K562 (cell line): Measurements from ENCODE around the gene CCDC9B. TPM values are rescaled to one million over a fixed set of nuclear protein-coding genes. Genes with fewer than 3 reads are reported as not detected.

Experiments
- ATAC-seq: fragments of 200-7000 bp; cut with Tn5 transposase; 3 replicates; pipeline ENCODE4 v1.9.1; 2020; ENCODE audit warnings: moderate library complexity
- BruUV-seq: library from RNA; stranded (reverse); fragments of 400-500 nt; replicated peaks from 2 replicates; lab custom pipeline; 2021; lab: Mats Ljungman, UMichigan
- CTCF ChIA-PET: fragments of 300-600 bp; formaldehyde crosslinking; extraction: SDS; loops from one replicate; lab custom pipeline; 2021; ENCODE audit warnings: low intra/inter-chr PET ratio; lab: Yijun Ruan, JAX
- POLR2A ChIA-PET: fragments of 300-600, 350-650 bp; sonication (Branson Sonifier 250); formaldehyde crosslinking; extraction: SDS; loops from one replicate; lab custom pipeline; 2021; ENCODE audit warnings: antibody characterized with exemption, inconsistent platforms; lab: Yijun Ruan, JAX
- DNase-seq, 4 experiments: peaks; one replicate each; pipeline versions ENCODE4 v3.0.0 to v3.0.0-alpha.2; 2011 to 2018; ENCODE audit warnings: low spot score in 3 of 4, mixed read lengths in 3 of 4; ENCODE audit errors: extremely low read depth in 1 of 4
- FAIRE-seq: peaks from 2 replicates; lab custom pipeline; 2011; peaks lifted over from hg19 to GRCh38; lab: Jason Lieb, UNC
- H2AFZ ChIP-seq: 2 replicates; pipeline ENCODE4 v1.6.0; 2011; ENCODE audit warnings: low read depth, low read length, control low read depth, inconsistent platforms
- H3K27ac ChIP-seq: fragments of 200-600 bp; 3 replicates; pipeline ENCODE4 v1.8.0; 2011; ENCODE audit warnings: low read depth, mild to moderate bottlenecking, control low read depth, inconsistent platforms, low read length, moderate library complexity, mixed read lengths; ENCODE audit errors: extremely low read depth
- H3K27me3 ChIP-seq, 2 experiments: fragments of 300-600 bp in 1 of 2; 2 replicates in 1 of 2; 3 replicates in 1 of 2; pipeline versions ENCODE4 v1.6.0 to v1.8.0; 2011; ENCODE audit warnings: inconsistent platforms in 2 of 2, low read length in 2 of 2, mild to moderate bottlenecking in 1 of 2, mixed read lengths in 1 of 2, moderate library complexity in 1 of 2; ENCODE audit not compliant: control insufficient read depth in 2 of 2, insufficient read depth in 2 of 2
- H3K36me3 ChIP-seq: fragments of 300-600 bp; 3 replicates; pipeline ENCODE4 v1.8.0; 2011; ENCODE audit warnings: mild to moderate bottlenecking, low read length, inconsistent platforms; ENCODE audit not compliant: control insufficient read depth, insufficient read depth
- H3K4me1 ChIP-seq, 2 experiments: fragments of 200-600 bp in 1 of 2; replicated peaks in 1 of 2; 2 replicates in 1 of 2; 3 replicates in 1 of 2; pipeline versions ENCODE4 v1.5.1 to v1.8.0; 2011; ENCODE audit warnings: inconsistent platforms in 2 of 2, low read length in 2 of 2, mild to moderate bottlenecking in 1 of 2, mixed read lengths in 1 of 2, moderate library complexity in 1 of 2; ENCODE audit not compliant: control insufficient read depth in 2 of 2, insufficient read depth in 2 of 2
- H3K4me2 ChIP-seq: 2 replicates; pipeline ENCODE4 v1.6.1; 2011; ENCODE audit warnings: low read length, control low read depth, inconsistent platforms, mixed read lengths; ENCODE audit not compliant: insufficient read depth
- H3K4me3 ChIP-seq: fragments of 200-600 bp; sonication (generic), shearing (Covaris generic); 2 replicates; pipeline ENCODE4 v1.5.1; 2016; ENCODE audit warnings: control low read depth, inconsistent platforms
- H3K79me2 ChIP-seq: fragments of 200-600 bp; 3 replicates; pipeline ENCODE4 v1.8.0; 2011; ENCODE audit warnings: low read length, inconsistent platforms; ENCODE audit not compliant: control insufficient read depth, insufficient read depth
- H3K9ac ChIP-seq, 2 experiments: 2 replicates each; pipeline versions ENCODE4 v1.6.0 to v1.6.1; 2011; ENCODE audit warnings: low read depth in 2 of 2, low read length in 2 of 2, control low read depth in 1 of 2, inconsistent platforms in 1 of 2, mild to moderate bottlenecking in 1 of 2, mixed read lengths in 1 of 2; ENCODE audit not compliant: insufficient read depth in 1 of 2
- H3K9me1 ChIP-seq: one replicate; pipeline ENCODE4 v1.6.0; 2011; ENCODE audit warnings: inconsistent platforms, mild to moderate bottlenecking, low read length, moderate library complexity; ENCODE audit not compliant: control insufficient read depth, insufficient read depth
- H3K9me3 ChIP-seq: replicated peaks from 2 replicates; pipeline ENCODE4 v1.5.1; 2011; ENCODE audit warnings: low read depth, low read length, inconsistent platforms; ENCODE audit not compliant: control insufficient read depth, insufficient read depth
- H4K20me1 ChIP-seq: replicated peaks from 2 replicates; pipeline ENCODE4 v1.6.1; 2011; ENCODE audit warnings: low read length, inconsistent platforms, mixed read lengths; ENCODE audit not compliant: control insufficient read depth, insufficient read depth
- HMGXB4 ChIP-seq: sonication (generic); formaldehyde crosslinking; IDR thresholded peaks from 2 replicates; pipeline ENCODE4 v1.8.1; 2023; ENCODE audit warnings: mild to moderate bottlenecking, missing genetic modification reagents
- KAT7 ChIP-seq: sonication (generic); formaldehyde crosslinking; IDR thresholded peaks from 2 replicates; pipeline ENCODE4 v1.8.0; 2022; ENCODE audit warnings: missing genetic modification reagents, mild to moderate bottlenecking, borderline replicate concordance
- MAZ ChIP-seq, 2 experiments: fragments of 450-650 bp in 1 of 2; sonication (generic) in 1 of 2; formaldehyde crosslinking; IDR thresholded peaks in 1 of 2; conservative IDR thresholded peaks in 1 of 2; 2 replicates each; pipeline versions ENCODE4 v1.4.0 to v1.5.0; 2020; ENCODE audit warnings: mild to moderate bottlenecking in 1 of 2, missing genetic modification reagents in 1 of 2
- NELFE ChIP-seq: IDR thresholded peaks from 2 replicates; pipeline ENCODE4 v1.6.1; 2011; ENCODE audit warnings: mild to moderate bottlenecking; ENCODE audit not compliant: insufficient read depth, insufficient read length
- POLR3A ChIP-seq: IDR thresholded peaks from 2 replicates; pipeline ENCODE4 v1.6.1; 2011; ENCODE audit warnings: borderline replicate concordance, mild to moderate bottlenecking, moderate library complexity; ENCODE audit not compliant: insufficient read length, insufficient read depth; ENCODE audit errors: extremely low read depth
- VEZF1 ChIP-seq: fragments of 200-800 bp; sonication (Bioruptor generic); IDR thresholded peaks from 2 replicates; pipeline ENCODE4 v1.6.1; 2017; ENCODE audit warnings: missing genetic modification characterization, missing compliant biosample characterization
- ZFP36 ChIP-seq: fragments of 150-350 bp; IDR thresholded peaks from 2 replicates; pipeline ENCODE4 v1.6.1; 2018; ENCODE audit warnings: low read length, low read depth; ENCODE audit not compliant: partially characterized antibody
- ZNF584 ChIP-seq: fragments of 200-800 bp; sonication (Bioruptor generic); IDR thresholded peaks from 2 replicates; pipeline ENCODE4 v1.6.1; 2016; ENCODE audit warnings: low read depth, mild to moderate bottlenecking, missing genetic modification characterization, missing compliant biosample characterization
- WGBS: fragments of 100-300 bp; shearing (Covaris generic); methylation state at CpG from one replicate; pipeline ENCODE4 v1.1.6; 2016; ENCODE audit warnings: low coverage, mixed read lengths; ENCODE audit not compliant: insufficient coverage; ENCODE audit errors: missing lambda C conversion rate; 5-methylcytosine and 5-hydroxymethylcytosine counted together
- in situ Hi-C: fragments of 300-500 bp; cut with MboI; formaldehyde crosslinking; loops from 4 replicates; pipeline ENCODE4 v1.15.0; 2018; ENCODE audit warnings: inconsistent platforms, mixed read lengths
- intact Hi-C: fragments of 100-400 bp; cut with micrococcal nuclease; formaldehyde crosslinking; loops from 2 replicates; pipeline ENCODE4 v1.14.2; 2022
- polyA plus RNA-seq, 8 experiments: library from polyadenylated mRNA; depleted of rRNA in 4 of 8; stranded (reverse) in 5 of 8; unstranded in 3 of 8; fragments of >200 nt; fragmentation: Nextera tagmentation in 2 of 8; fragmentation: Illumina TruSeq in 1 of 8; extraction: Ambion mirVana in 2 of 8; extraction: Trizol in 1 of 8; gene quantifications; 2 replicates each; pipeline versions ENCODE4 v1.2.1 to v1.2.3, GENCODE V29; 2011 to 2014; ENCODE audit warnings: inconsistent platforms in 1 of 8, missing spikeins in 1 of 8
- total RNA-seq, 7 experiments: library from RNA; depleted of rRNA in 6 of 7; stranded (reverse); fragments of >200 nt in 6 of 7; fragmentation: Illumina TruSeq in 2 of 7; extraction: Trizol in 2 of 7; gene quantifications; 2 replicates each; pipeline versions ENCODE4 v1.2.1 to v1.2.3, GENCODE V29; 2011 to 2021; ENCODE audit warnings: low replicate concordance in 1 of 7

Gene CCDC9B
- total and polyA plus RNA-seq, 9 of the 15 experiments (the other 6 are each of a cell fraction or from before 2014, with no cell fraction given) = 0.01 to 0.47 (median 0.15) TPM; not detected in 1

GRCh38 chr15:40331026-40331425 is 9.7 kb downstream of the CCDC9B start:
- Histone ChIP-seq H3K36me3 (peaks cover 24% of the 10 kb centered on the region), H3K9ac (peak overlapping the region in 1 of 2 experiments; percentile 34; a peak in 1 of 4 replicates), H3K9me1 (no peaks in the 10 kb centered on the region), H3K4me3 (no peak overlapping the region), H3K9me3 (no peaks in the 10 kb centered on the region), H3K4me1 (peaks cover 50 to 70% of the 10 kb centered on the region in 2 experiments), H3K4me2 (peak overlapping the region; percentile 67), H2AFZ (peak overlapping the region; percentile 64), H3K27me3 (no peaks in the 10 kb centered on the region), H3K27ac (peak overlapping the region; percentile 65), H3K79me2 (peaks cover under 1% of the 10 kb centered on the region; the same call in 2 of the 3 replicates), H4K20me1 (no peaks in the 10 kb centered on the region)
- in situ Hi-C loops (no loop called here), intact Hi-C loops (no loop called here)
- FAIRE-seq (no peak), ATAC-seq (peak; percentile 14), DNase-seq (no peak)
- no TSS peak for BruUV-seq
- 50% methylated on average over 7 of the region's 7 CpGs for WGBS
- POLR2A ChIA-PET = interaction anchor here (0.6 to 5.1 kb wide), 4 partner anchors 10 to 433 kb away, joined by 3 to 30 read pairs (median 4); partner anchors contain the start of genes CCDC9B and DISP2
- CTCF ChIA-PET = no interaction called here
- 0 out of 4 replicates have a peak, but pooled peaks of 1 of the 2 experiments have one; percentile 2 for TF ChIP-seq MAZ (CRISPR knock-in tag; conservative IDR thresholded peaks at IDR 0.05 in 1 of 2, IDR thresholded peaks at IDR 0.05 in 1 of 2)
- no peak for TF ChIP-seq ZFP36
- TF ChIP-seq HMGXB4 = no peak
- no peak for TF ChIP-seq POLR3A
- 0 out of 2 replicates have a peak, but pooled peaks have one; percentile 14 for TF ChIP-seq ZNF584 (CRISPR knock-in tag)
- 0 out of 2 replicates have a peak, but pooled peaks have one; percentile 4 for TF ChIP-seq VEZF1 (CRISPR knock-in tag)
- 0 out of 2 replicates have a peak, but pooled peaks have one; percentile 12 for TF ChIP-seq KAT7 (CRISPR knock-in tag)
- no peak for TF ChIP-seq NELFE
